Measurements from ENCODE around the gene IL15RA.

DNA sequence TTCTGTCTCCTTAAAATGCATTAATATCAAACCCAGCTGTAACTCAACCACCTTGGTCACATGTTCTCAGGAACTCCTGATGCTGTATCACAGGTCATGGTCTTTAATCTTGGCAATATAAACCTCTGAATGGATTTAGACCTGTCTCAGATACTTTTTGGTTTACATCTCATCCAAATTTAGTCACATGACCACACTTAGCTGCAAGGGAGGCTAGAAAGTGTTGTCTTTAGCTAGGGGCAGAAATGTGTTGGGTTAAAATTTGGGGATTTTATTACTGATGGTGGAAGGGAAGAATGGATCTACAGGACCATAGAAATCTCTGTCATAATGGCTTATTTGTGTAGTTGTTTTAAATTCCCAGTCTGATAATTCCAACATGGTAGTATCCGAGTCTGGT is 29.6 kb upstream of the IL15RA start:
- TF ChIP-seq, protein P1, sequence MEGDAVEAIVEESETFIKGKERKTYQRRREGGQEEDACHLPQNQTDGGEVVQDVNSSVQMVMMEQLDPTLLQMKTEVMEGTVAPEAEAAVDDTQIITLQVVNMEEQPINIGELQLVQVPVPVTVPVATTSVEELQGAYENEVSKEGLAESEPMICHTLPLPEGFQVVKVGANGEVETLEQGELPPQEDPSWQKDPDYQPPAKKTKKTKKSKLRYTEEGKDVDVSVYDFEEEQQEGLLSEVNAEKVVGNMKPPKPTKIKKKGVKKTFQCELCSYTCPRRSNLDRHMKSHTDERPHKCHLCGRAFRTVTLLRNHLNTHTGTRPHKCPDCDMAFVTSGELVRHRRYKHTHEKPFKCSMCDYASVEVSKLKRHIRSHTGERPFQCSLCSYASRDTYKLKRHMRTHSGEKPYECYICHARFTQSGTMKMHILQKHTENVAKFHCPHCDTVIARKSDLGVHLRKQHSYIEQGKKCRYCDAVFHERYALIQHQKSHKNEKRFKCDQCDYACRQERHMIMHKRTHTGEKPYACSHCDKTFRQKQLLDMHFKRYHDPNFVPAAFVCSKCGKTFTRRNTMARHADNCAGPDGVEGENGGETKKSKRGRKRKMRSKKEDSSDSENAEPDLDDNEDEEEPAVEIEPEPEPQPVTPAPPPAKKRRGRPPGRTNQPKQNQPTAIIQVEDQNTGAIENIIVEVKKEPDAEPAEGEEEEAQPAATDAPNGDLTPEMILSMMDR (IDR thresholded peaks at IDR 0.05; ENCODE audit: low read depth, low read length) = no peak
- TF ChIP-seq EZH2phosphoT487 (IDR thresholded peaks at IDR 0.05; ENCODE audit: low read depth) = no peak
